ENCODE data around the gene SLC35E4. TPM values are rescaled to one million over a fixed set of nuclear protein-coding genes. Genes with fewer than 3 reads are reported as not detected.

SLC35E4 gene
- total and polyA plus RNA-seq, 2 donors (not counting 1 experiment from before 2014, with no cell fraction given) = 0.39 to 3.4 TPM

GRCh38 chr22:30626413-30626812, 9.2 kb upstream of the SLC35E4 start:
- H3K27ac Mint-ChIP-seq = no peak overlapping the region
- no peaks in the 10 kb centered on the region for H3K4me1 ChIP-seq (ENCODE audit: control insufficient read depth in 2 of 2, insufficient read depth in 2 of 2, low read length in 2 of 2)
- H3K9ac ChIP-seq (ENCODE audit: low read length) = no peak overlapping the region
- DNase-seq (no peak), ATAC-seq (ENCODE audit: low read depth) (no peak)
- WGBS (ENCODE audit: insufficient coverage) = 72% methylated on average over 5 of the region's 5 CpGs
- TF ChIP-seq EZH2 (IDR thresholded peaks at IDR 0.05; ENCODE audit: borderline replicate concordance, insufficient read depth, low read depth, low read length, poor library complexity, severe bottlenecking) = no peak
- TF ChIP-seq, protein P1, sequence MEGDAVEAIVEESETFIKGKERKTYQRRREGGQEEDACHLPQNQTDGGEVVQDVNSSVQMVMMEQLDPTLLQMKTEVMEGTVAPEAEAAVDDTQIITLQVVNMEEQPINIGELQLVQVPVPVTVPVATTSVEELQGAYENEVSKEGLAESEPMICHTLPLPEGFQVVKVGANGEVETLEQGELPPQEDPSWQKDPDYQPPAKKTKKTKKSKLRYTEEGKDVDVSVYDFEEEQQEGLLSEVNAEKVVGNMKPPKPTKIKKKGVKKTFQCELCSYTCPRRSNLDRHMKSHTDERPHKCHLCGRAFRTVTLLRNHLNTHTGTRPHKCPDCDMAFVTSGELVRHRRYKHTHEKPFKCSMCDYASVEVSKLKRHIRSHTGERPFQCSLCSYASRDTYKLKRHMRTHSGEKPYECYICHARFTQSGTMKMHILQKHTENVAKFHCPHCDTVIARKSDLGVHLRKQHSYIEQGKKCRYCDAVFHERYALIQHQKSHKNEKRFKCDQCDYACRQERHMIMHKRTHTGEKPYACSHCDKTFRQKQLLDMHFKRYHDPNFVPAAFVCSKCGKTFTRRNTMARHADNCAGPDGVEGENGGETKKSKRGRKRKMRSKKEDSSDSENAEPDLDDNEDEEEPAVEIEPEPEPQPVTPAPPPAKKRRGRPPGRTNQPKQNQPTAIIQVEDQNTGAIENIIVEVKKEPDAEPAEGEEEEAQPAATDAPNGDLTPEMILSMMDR (IDR thresholded peaks at IDR 0.05) = no peak
- H3K27me3 ChIP-seq (replicated peaks in 1 of 4; ENCODE audit: control extremely low read depth in 1 of 4, control insufficient read depth in 3 of 4, insufficient read depth in 4 of 4, low read length in 3 of 4) = no peaks in the 10 kb centered on the region
- H3K4me1 Mint-ChIP-seq = no peaks in the 10 kb centered on the region
- intact Hi-C loops (cut with micrococcal nuclease) = no loop called here
- H3K27me3 Mint-ChIP-seq = peaks cover 3% of the 10 kb centered on the region
- no peak overlapping the region for H3K4me3 ChIP-seq (ENCODE audit: control extremely low read depth in 1 of 5, extremely low read depth in 1 of 5, insufficient read depth in 1 of 5, low read depth in 2 of 5, low read length in 4 of 5)
- H3K4me2 ChIP-seq (replicated peaks; ENCODE audit: low read depth, low read length, poor library complexity, severe bottlenecking) = no peak overlapping the region
- no peak overlapping the region for H3K4me3 Mint-ChIP-seq
- H2AFZ ChIP-seq (ENCODE audit: insufficient read depth, low read depth, low read length, poor library complexity, severe bottlenecking) = no peak overlapping the region
- ChIA-PET POLR2A (no interaction called here), CTCF (interaction anchor here (1.0 kb wide), 1 partner anchor 8 kb away, joined by 3 read pairs; no protein-coding TSS in a partner anchor)
- no peaks in the 10 kb centered on the region for H3K9me3 Mint-ChIP-seq (ENCODE audit: insufficient read depth)
- H3K36me3 ChIP-seq (replicated peaks in 1 of 2; ENCODE audit: control extremely low read depth in 1 of 2, control insufficient read depth in 1 of 2, extremely low read depth in 1 of 2, insufficient read depth in 2 of 2, low read length in 1 of 2) = no peaks in the 10 kb centered on the region
- H3K79me2 ChIP-seq (ENCODE audit: control insufficient read depth, insufficient read depth, low read length) = no peaks in the 10 kb centered on the region
- no peak overlapping the region for H3K27ac ChIP-seq (ENCODE audit: low read length in 2 of 2)
- no peaks in the 10 kb centered on the region for H4K20me1 ChIP-seq (ENCODE audit: control insufficient read depth, insufficient read depth, low read length, poor library complexity, severe bottlenecking)
- no peaks in the 10 kb centered on the region for H3K9me3 ChIP-seq (ENCODE audit: control extremely low read depth in 1 of 3, control insufficient read depth in 2 of 3, insufficient read depth in 1 of 3, low read length in 2 of 3)

GRCh38 chr22:30627471-30627870, 8.1 kb upstream of the SLC35E4 start:
- WGBS (ENCODE audit: insufficient coverage) = 97% methylated on average over 5 of the region's 5 CpGs
- Mint-ChIP-seq H3K27me3 (no peaks in the 10 kb centered on the region), H3K4me3 (no peak overlapping the region), H3K9me3 (ENCODE audit: insufficient read depth) (no peaks in the 10 kb centered on the region), H3K27ac (no peak overlapping the region), H3K4me1 (no peaks in the 10 kb centered on the region)
- no peak overlapping the region for H2AFZ ChIP-seq (ENCODE audit: insufficient read depth, low read depth, low read length, poor library complexity, severe bottlenecking)
- no peak overlapping the region for H3K9ac ChIP-seq (ENCODE audit: low read length)
- H4K20me1 ChIP-seq (ENCODE audit: control insufficient read depth, insufficient read depth, low read length, poor library complexity, severe bottlenecking) = no peaks in the 10 kb centered on the region
- no peak for DNase-seq
- intact Hi-C loops (cut with micrococcal nuclease) = no loop called here
- H3K4me3 ChIP-seq (ENCODE audit: control extremely low read depth in 1 of 5, extremely low read depth in 1 of 5, insufficient read depth in 1 of 5, low read depth in 2 of 5, low read length in 4 of 5) = no peak overlapping the region
- H3K27ac ChIP-seq (ENCODE audit: low read length in 2 of 2) = no peak overlapping the region
- H3K79me2 ChIP-seq (ENCODE audit: control insufficient read depth, insufficient read depth, low read length) = no peaks in the 10 kb centered on the region
- H3K4me2 ChIP-seq (replicated peaks; ENCODE audit: low read depth, low read length, poor library complexity, severe bottlenecking) = no peak overlapping the region
- CTCF ChIA-PET = no interaction called here
- no peak for TF ChIP-seq EZH2 (IDR thresholded peaks at IDR 0.05; ENCODE audit: borderline replicate concordance, insufficient read depth, low read depth, low read length, poor library complexity, severe bottlenecking)
- TF ChIP-seq, protein P1 (IDR thresholded peaks at IDR 0.05) = no peak
- no peaks in the 10 kb centered on the region for H3K9me3 ChIP-seq (ENCODE audit: control extremely low read depth in 1 of 3, control insufficient read depth in 2 of 3, insufficient read depth in 1 of 3, low read length in 2 of 3)
- H3K36me3 ChIP-seq (replicated peaks in 1 of 2; ENCODE audit: control extremely low read depth in 1 of 2, control insufficient read depth in 1 of 2, extremely low read depth in 1 of 2, insufficient read depth in 2 of 2, low read length in 1 of 2) = no peaks in the 10 kb centered on the region
- ATAC-seq (ENCODE audit: low read depth) = no peak
- H3K27me3 ChIP-seq (replicated peaks in 1 of 4; ENCODE audit: control extremely low read depth in 1 of 4, control insufficient read depth in 3 of 4, insufficient read depth in 4 of 4, low read length in 3 of 4) = no peaks in the 10 kb centered on the region
- POLR2A ChIA-PET = no interaction called here
- no peaks in the 10 kb centered on the region for H3K4me1 ChIP-seq (ENCODE audit: control insufficient read depth in 2 of 2, insufficient read depth in 2 of 2, low read length in 2 of 2)
